Measurements from ENCODE around the gene RP2.

DNA sequence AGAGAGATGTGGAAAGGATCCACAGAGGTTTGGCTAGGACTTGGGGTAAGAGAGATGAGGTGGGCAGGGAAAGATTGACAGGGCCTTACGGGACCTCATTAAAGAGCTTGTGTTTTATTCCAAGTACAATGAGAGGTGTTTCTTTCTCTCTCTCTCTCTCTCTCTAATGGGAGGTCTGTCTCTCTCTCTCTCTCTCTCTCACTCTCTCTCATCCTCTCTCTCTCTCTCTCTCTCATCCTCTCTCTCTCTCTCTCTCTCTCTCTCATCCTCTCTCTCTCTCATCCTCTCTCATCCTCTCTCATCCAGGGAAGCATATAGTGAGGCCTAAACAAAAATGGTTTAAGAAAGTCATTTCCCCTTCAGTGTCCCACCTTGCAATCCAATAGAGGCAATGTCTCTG lies 80.8 kb downstream of the RP2 start:
- TF ChIP-seq NBN (IDR thresholded peaks at IDR 0.05; ENCODE audit: low read depth) = no peak
- no peak for TF ChIP-seq ZNF121 (CRISPR knock-in tag; conservative IDR thresholded peaks at IDR 0.05)
- TF ChIP-seq POLR2A (conservative IDR thresholded peaks at IDR 0.05) = no peak
- TF ChIP-seq ELF1 (tag; IDR thresholded peaks at IDR 0.05) = no peak

Measured in K562 (cell line).